DMS 273 (cell line): ENCODE results near the gene MYOM3.
"Not testable (repeated sequence)": the region's sequence is repeated elsewhere in the genome, so short reads cannot be mapped to it uniquely, and the experiment has no call there.

ENCODE experiments used
- DNase-seq: peaks from one replicate; lab custom pipeline; 2025; ENCODE audit not compliant: unreplicated experiment; lab: John Stamatoyannopoulos, UW

The MYOM3 gene

GRCh38 chr1:24043345-24044032 lies 68.4 kb downstream of the MYOM3 start:
- DNase-seq: no peak

GRCh38 chr1:24042315-24042714 lies 69.6 kb downstream of the MYOM3 start:
- DNase-seq: no peak

GRCh38 chr1:24036088-24036487 lies 75.8 kb downstream of the MYOM3 start:
- no peak for DNase-seq

- DNase-seq: no peak
Measured at GRCh38 chr1:24032981-24033380, 79.0 kb downstream of the MYOM3 start.

GRCh38 chr1:24030976-24031516 lies 80.9 kb downstream of the MYOM3 start:
- not testable (repeated sequence) for DNase-seq

- peak; percentile 55 for DNase-seq
Measured at GRCh38 chr1:24027838-24028468, 84.0 kb downstream of the MYOM3 start.

GRCh38 chr1:24022581-24023361 lies 89.2 kb downstream of the MYOM3 start:
- no peak for DNase-seq

- no peak for DNase-seq
Measured at GRCh38 chr1:24021403-24022266, 90.3 kb downstream of the MYOM3 start.

GRCh38 chr1:24020470-24020869 lies 91.5 kb downstream of the MYOM3 start:
- DNase-seq: no peak

GRCh38 chr1:24020025-24020424 lies 91.9 kb downstream of the MYOM3 start:
- no peak for DNase-seq

- DNase-seq: peak; percentile 88
Measured at GRCh38 chr1:24018611-24019580, 93.0 kb downstream of the MYOM3 start.

- DNase-seq: no peak
Measured at GRCh38 chr1:24015221-24016210, 96.4 kb downstream of the MYOM3 start.

- DNase-seq: not testable (repeated sequence)
Measured at GRCh38 chr1:24012878-24013277, 99.1 kb downstream of the MYOM3 start.

- DNase-seq: no peak
Measured at GRCh38 chr1:24010650-24011049, 101.3 kb downstream of the MYOM3 start.

GRCh38 chr1:24009406-24009805 lies 102.5 kb downstream of the MYOM3 start:
- DNase-seq: no peak

GRCh38 chr1:24008574-24009184 lies 103.3 kb downstream of the MYOM3 start:
- DNase-seq: peak; percentile 78

- no peak for DNase-seq
Measured at GRCh38 chr1:24007079-24007478, 104.9 kb downstream of the MYOM3 start.
